Epithelial cell of esophagus (primary cell): ENCODE results near the gene CISH.

Experiments used
- DNase-seq: peaks from one replicate; pipeline ENCODE4 v3.0.0; 2010; ENCODE audit warnings: low read depth
- H3K4me3 ChIP-seq: 2 replicates; pipeline ENCODE4 v1.5.1; 2011; ENCODE audit warnings: mild to moderate bottlenecking, low read length, control low read depth
- CTCF ChIP-seq: IDR thresholded peaks from 2 replicates; pipeline ENCODE4 v1.5.1; 2011; ENCODE audit warnings: low read depth, mild to moderate bottlenecking, low read length, control low read depth, inconsistent platforms; ENCODE audit not compliant: insufficient read depth; ENCODE audit errors: missing control alignments

Gene CISH

GRCh38 chr3:50630394-50630793 lies 18.8 kb upstream of the CISH start:
- no peak for TF ChIP-seq CTCF
- no peak for DNase-seq
- H3K4me3 ChIP-seq, result no peak overlapping the region

GRCh38 chr3:50628601-50629000 lies 17.0 kb upstream of the CISH start:
- no peak for TF ChIP-seq CTCF
- H3K4me3 ChIP-seq, result no peak overlapping the region
- DNase-seq, result no peak

GRCh38 chr3:50627407-50628051 lies 16.0 kb upstream of the CISH start:
- peak; percentile 30 for TF ChIP-seq CTCF
- DNase-seq, result peak; percentile 91
- H3K4me3 ChIP-seq, result no peak overlapping the region

GRCh38 chr3:50626401-50626800 lies 14.8 kb upstream of the CISH start:
- no peak for TF ChIP-seq CTCF
- H3K4me3 ChIP-seq, result no peak overlapping the region
- no peak for DNase-seq

GRCh38 chr3:50625231-50626182 lies 13.9 kb upstream of the CISH start:
- H3K4me3 ChIP-seq, result no peak overlapping the region
- DNase-seq, result no peak
- TF ChIP-seq CTCF, result no peak

GRCh38 chr3:50624634-50625033 lies 13.1 kb upstream of the CISH start:
- no peak for TF ChIP-seq CTCF
- peak; percentile 85 for DNase-seq
- H3K4me3 ChIP-seq, result no peak overlapping the region
